Neural cell (in vitro differentiated cells): ENCODE measurements around the gene ALK. TPM values are rescaled to one million over a fixed set of nuclear protein-coding genes. Genes with fewer than 3 reads are reported as not detected.

Source experiments
- H2AFZ ChIP-seq: fragments of 200-600, 300-800 bp; sonication (generic), shearing (Covaris generic); 2 replicates; pipeline ENCODE4 v1.6.0; 2014; ENCODE audit warnings: low read depth, mild to moderate bottlenecking, antibody characterized with exemption, low read length, moderate library complexity
- H3F3A ChIP-seq: fragments of 200-600 bp; shearing (Covaris generic); 2 replicates; pipeline ENCODE4 v1.6.1; 2016; ENCODE audit warnings: mild to moderate bottlenecking, moderate library complexity, mixed read lengths, antibody characterized with exemption, low read length; ENCODE audit not compliant: insufficient read depth, poor library complexity, severe bottlenecking
- H3K27ac ChIP-seq: fragments of 200-600, 300-800 bp; sonication (generic), shearing (Covaris generic); 2 replicates; pipeline ENCODE4 v1.5.1; 2014; ENCODE audit warnings: mild to moderate bottlenecking, low read length, moderate library complexity
- H3K27me3 ChIP-seq: fragments of 300-800, 200-600 bp; sonication (generic), shearing (Covaris generic); 2 replicates; pipeline ENCODE4 v1.6.0; 2014; ENCODE audit warnings: mild to moderate bottlenecking, low read depth, low read length, moderate library complexity; ENCODE audit not compliant: insufficient read depth
- H3K36me3 ChIP-seq: fragments of 300-800, 200-600 bp; sonication (generic), shearing (Covaris generic); 2 replicates; pipeline ENCODE4 v1.5.1; 2014; ENCODE audit warnings: mild to moderate bottlenecking, antibody characterized with exemption, low read length, moderate library complexity; ENCODE audit not compliant: insufficient read depth
- H3K4me2 ChIP-seq: fragments of 300-800, 200-600 bp; sonication (generic), shearing (Covaris generic); 2 replicates; pipeline ENCODE4 v1.6.0; 2014; ENCODE audit warnings: mild to moderate bottlenecking, low read length
- H3K4me3 ChIP-seq: fragments of 300-800, 200-600 bp; sonication (generic), shearing (Covaris generic); 2 replicates; pipeline ENCODE4 v1.5.1; 2014; ENCODE audit warnings: mild to moderate bottlenecking, low read length, moderate library complexity
- H3K79me2 ChIP-seq: fragments of 200-600 bp; shearing (Covaris generic); replicated peaks from 2 replicates; pipeline ENCODE4 v1.6.0; 2014; ENCODE audit warnings: mild to moderate bottlenecking, low read length, moderate library complexity; ENCODE audit not compliant: insufficient read depth
- H3K9ac ChIP-seq: fragments of 300-800, 200-600 bp; sonication (generic), shearing (Covaris generic); 2 replicates; pipeline ENCODE4 v1.6.1; 2016; ENCODE audit warnings: mild to moderate bottlenecking, low read length, mixed read lengths
- H3K9me2 ChIP-seq: fragments of 200-600 bp; shearing (Covaris generic); 2 replicates; pipeline ENCODE4 v1.6.1; 2016; ENCODE audit warnings: mild to moderate bottlenecking, low read length, mixed read lengths; ENCODE audit not compliant: insufficient read depth
- H3K9me3 ChIP-seq: fragments of 200-600, 300-800 bp; sonication (generic), shearing (Covaris generic); 2 replicates; pipeline ENCODE4 v1.6.1; 2016; ENCODE audit warnings: mild to moderate bottlenecking, mixed run types, low read length, moderate library complexity, mixed read lengths
- H4K20me1 ChIP-seq: fragments of 200-600 bp; shearing (Covaris generic); 2 replicates; pipeline ENCODE4 v1.6.1; 2016; ENCODE audit warnings: mild to moderate bottlenecking, mixed run types; ENCODE audit not compliant: insufficient read depth
- CTCF ChIP-seq: fragments of 450-650 bp; IDR thresholded peaks from 2 replicates; pipeline ENCODE4 v1.5.1; 2014; ENCODE audit warnings: antibody characterized with exemption, mild to moderate bottlenecking, moderate library complexity; ENCODE audit not compliant: poor library complexity, severe bottlenecking
- EP300 ChIP-seq: fragments of 450-650 bp; conservative IDR thresholded peaks from 2 replicates; pipeline ENCODE4 v1.6.1; 2014; ENCODE audit warnings: antibody characterized with exemption, mild to moderate bottlenecking, moderate library complexity; ENCODE audit not compliant: poor library complexity, severe bottlenecking
- EZH2 ChIP-seq: fragments of 200-600, 300-800 bp; shearing (Covaris generic), sonication (generic); IDR thresholded peaks from 2 replicates; pipeline ENCODE4 v1.6.1; 2014; ENCODE audit warnings: antibody characterized with exemption, low read length, borderline replicate concordance, mild to moderate bottlenecking; ENCODE audit not compliant: insufficient read depth, poor library complexity, severe bottlenecking
- MXI1 ChIP-seq: fragments of 450-650 bp; conservative IDR thresholded peaks from 2 replicates; pipeline ENCODE4 v1.6.1; 2014; ENCODE audit warnings: antibody characterized with exemption, mild to moderate bottlenecking; ENCODE audit not compliant: poor library complexity, severe bottlenecking
- POLR2AphosphoS5 ChIP-seq: IDR thresholded peaks from 2 replicates; pipeline ENCODE4 v1.6.1; 2012
- RAD21 ChIP-seq: fragments of 450-650 bp; conservative IDR thresholded peaks from 2 replicates; pipeline ENCODE4 v1.6.1; 2014; ENCODE audit warnings: antibody characterized with exemption, mild to moderate bottlenecking, moderate library complexity
- REST ChIP-seq: IDR thresholded peaks from 2 replicates; pipeline ENCODE4 v1.6.1; 2012; ENCODE audit warnings: borderline replicate concordance
- SMC3 ChIP-seq: fragments of 450-650 bp; conservative IDR thresholded peaks from 2 replicates; pipeline ENCODE4 v1.6.1; 2014; ENCODE audit warnings: antibody characterized with exemption, mild to moderate bottlenecking, moderate library complexity; ENCODE audit not compliant: poor library complexity
- TAF1 ChIP-seq: IDR thresholded peaks from 2 replicates; pipeline ENCODE4 v1.6.1; 2012; ENCODE audit warnings: low read depth
- polyA plus RNA-seq: library from polyadenylated mRNA; depleted of rRNA; stranded (reverse); fragments of >200 nt; gene quantifications from 2 replicates; pipeline ENCODE4 v1.2.3, GENCODE V29; 2014

ALK gene
- polyA plus RNA-seq, 1 donor from 2014 or later: 7.1 TPM

GRCh38 chr2:29723255-29724001 is 198.0 kb downstream of the ALK start:
- no peak overlapping the region for H3K4me3 ChIP-seq

GRCh38 chr2:29719639-29720038 is 201.7 kb downstream of the ALK start:
- Histone ChIP-seq H3F3A (no peaks in the 10 kb centered on the region), H3K27me3 (no peaks in the 10 kb centered on the region), H3K9me3 (no peaks in the 10 kb centered on the region), H2AFZ (no peak overlapping the region), H3K36me3 (no peaks in the 10 kb centered on the region), H3K9ac (no peak overlapping the region), H3K79me2 (no peaks in the 10 kb centered on the region), H4K20me1 (no peaks in the 10 kb centered on the region), H3K27ac (no peak overlapping the region), H3K4me2 (no peak overlapping the region), H3K9me2 (no peaks in the 10 kb centered on the region), H3K4me3 (no peak overlapping the region)
- no peak for TF ChIP-seq SMC3
- no peak for TF ChIP-seq TAF1
- TF ChIP-seq EP300: no peak
- TF ChIP-seq CTCF: no peak
- no peak for TF ChIP-seq RAD21
- TF ChIP-seq POLR2AphosphoS5: no peak

More at GRCh38 chr2:29723255-29724001, 198.0 kb downstream of the ALK start:
- no peaks in the 10 kb centered on the region for H3K9me3 ChIP-seq
- no peaks in the 10 kb centered on the region for H4K20me1 ChIP-seq
- no peaks in the 10 kb centered on the region for H3K27me3 ChIP-seq
- no peak overlapping the region for H3K27ac ChIP-seq
- no peak overlapping the region for H2AFZ ChIP-seq
- no peaks in the 10 kb centered on the region for H3F3A ChIP-seq
- no peaks in the 10 kb centered on the region for H3K79me2 ChIP-seq
- TF ChIP-seq CTCF (no peak), EP300 (no peak), SMC3 (no peak), MXI1 (no peak), EZH2 (no peak), TAF1 (no peak), RAD21 (no peak), POLR2AphosphoS5 (no peak), REST (no peak)
- H3K9ac ChIP-seq: no peak overlapping the region
- no peak overlapping the region for H3K4me2 ChIP-seq
- H3K9me2 ChIP-seq: no peaks in the 10 kb centered on the region
- no peaks in the 10 kb centered on the region for H3K36me3 ChIP-seq
